GM12878 (cell line): ENCODE measurements around the gene XIRP1. TPM values are rescaled to one million over a fixed set of nuclear protein-coding genes. Genes with fewer than 3 reads are reported as not detected.

Source experiments
- ATAC-seq: fragments of 200-7000 bp; cut with Tn5 transposase; 3 replicates; pipeline ENCODE4 v1.9.1; 2020; ENCODE audit warnings: mild to moderate bottlenecking, moderate library complexity
- BruUV-seq: library from RNA; stranded (reverse); fragments of 400-500 nt; replicated peaks from 2 replicates; lab custom pipeline; 2021; lab: Mats Ljungman, UMichigan
- CTCF ChIA-PET: fragments of 300-600 bp; sonication (Branson Sonifier 250); formaldehyde crosslinking; extraction: SDS; loops from one replicate; lab custom pipeline; 2021; ENCODE audit warnings: inconsistent platforms; lab: Yijun Ruan, JAX
- POLR2A ChIA-PET: fragments of 350-600 bp; formaldehyde crosslinking; extraction: SDS; loops from one replicate; lab custom pipeline; 2021; ENCODE audit warnings: inconsistent platforms; lab: Charles Lee
- RAD21 ChIA-PET: fragments of 300-600 bp; sonication (Branson Sonifier 250); formaldehyde crosslinking; loops from one replicate; lab custom pipeline; 2023; ENCODE audit warnings: antibody characterized with exemption; ENCODE audit not compliant: unreplicated experiment; lab: Charles Lee
- SMC1A ChIA-PET: fragments of 300-600 bp; sonication (Branson Sonifier 250); formaldehyde crosslinking; loops from one replicate; lab custom pipeline; 2023; ENCODE audit not compliant: unreplicated experiment, uncharacterized antibody; lab: Charles Lee
- DNase-seq: peaks from one replicate; pipeline ENCODE4 v3.0.0-alpha.2; 2011; ENCODE audit warnings: low read depth, low spot score
- FAIRE-seq: peaks from 3 replicates; lab custom pipeline; 2011; peaks lifted over from hg19 to GRCh38; lab: Jason Lieb, UNC
- H2AFZ ChIP-seq: 2 replicates; pipeline ENCODE4 v1.6.0; 2011; ENCODE audit warnings: low read depth, low read length, control low read depth; ENCODE audit not compliant: control insufficient read depth
- H3K27ac ChIP-seq: 2 replicates; pipeline ENCODE4 v1.5.1; 2011; ENCODE audit warnings: control low read depth; ENCODE audit not compliant: control insufficient read depth, insufficient read depth
- H3K27me3 ChIP-seq, 2 experiments: replicated peaks in 1 of 2; 2 replicates each; pipeline versions ENCODE4 v1.6.0 to v1.6.1; 2011; ENCODE audit warnings: low read length in 1 of 2; ENCODE audit not compliant: control insufficient read depth in 2 of 2, insufficient read depth in 2 of 2
- H3K36me3 ChIP-seq, 2 experiments: 2 replicates each; pipeline ENCODE4 v1.5.1; 2011; ENCODE audit warnings: low read length in 1 of 2; ENCODE audit not compliant: control insufficient read depth in 2 of 2, insufficient read depth in 2 of 2
- H3K4me1 ChIP-seq: 2 replicates; pipeline ENCODE4 v1.6.1; 2011; ENCODE audit warnings: mild to moderate bottlenecking, low read length, moderate library complexity, mixed read lengths; ENCODE audit not compliant: control insufficient read depth, insufficient read depth
- H3K4me2 ChIP-seq: 2 replicates; pipeline ENCODE4 v1.6.0; 2011; ENCODE audit warnings: control low read depth; ENCODE audit not compliant: control insufficient read depth, insufficient read depth
- H3K4me3 ChIP-seq: fragments of 200-600 bp; sonication (generic); 2 replicates; pipeline ENCODE4 v1.5.1; 2016
- H3K79me2 ChIP-seq: 2 replicates; pipeline ENCODE4 v1.6.0; 2011; ENCODE audit warnings: low read length; ENCODE audit not compliant: control insufficient read depth, insufficient read depth
- H3K9ac ChIP-seq: 2 replicates; pipeline ENCODE4 v1.8.0; 2011; ENCODE audit warnings: low read length, control low read depth, mixed read lengths; ENCODE audit not compliant: control insufficient read depth, insufficient read depth
- H3K9me3 ChIP-seq: replicated peaks from 3 replicates; pipeline ENCODE4 v1.5.1; 2011; ENCODE audit warnings: mild to moderate bottlenecking, low read length; ENCODE audit not compliant: control insufficient read depth, insufficient read depth
- H4K20me1 ChIP-seq: 2 replicates; pipeline ENCODE4 v1.6.0; 2011; ENCODE audit not compliant: control insufficient read depth, insufficient read depth
- ATF3 ChIP-seq: IDR thresholded peaks from 2 replicates; pipeline ENCODE4 v1.6.1; 2011; ENCODE audit warnings: low read depth, mild to moderate bottlenecking, low read length, moderate library complexity, borderline replicate concordance; ENCODE audit errors: extremely low read depth
- E2F4 ChIP-seq: IDR thresholded peaks from 2 replicates; pipeline ENCODE4 v1.6.1; 2012; ENCODE audit warnings: low read depth, low read length, improper control_type of control experiment
- IKZF2 ChIP-seq, 2 experiments: fragments of 450-650 bp; IDR thresholded peaks; 2 replicates each; pipeline ENCODE4 v1.6.1; 2017; ENCODE audit warnings: mild to moderate bottlenecking in 2 of 2, moderate library complexity in 2 of 2
- RBBP5 ChIP-seq: fragments of 200-600 bp; sonication (generic); conservative IDR thresholded peaks from 2 replicates; pipeline ENCODE4 v1.6.1; 2016
- SMAD5 ChIP-seq: IDR thresholded peaks from 2 replicates; pipeline ENCODE4 v1.6.1; 2016; ENCODE audit warnings: antibody characterized with exemption, low read depth
- TCF12 ChIP-seq: IDR thresholded peaks from 2 replicates; pipeline ENCODE4 v1.6.1; 2011; ENCODE audit warnings: low read depth, mild to moderate bottlenecking, low read length
- TCF3 ChIP-seq: IDR thresholded peaks from 2 replicates; pipeline ENCODE4 v1.6.1; 2012; ENCODE audit warnings: low read depth, mild to moderate bottlenecking, low read length, borderline replicate concordance; ENCODE audit not compliant: insufficient read depth
- WGBS: methylation state at CpG from one replicate; pipeline ENCODE4 v1.1.6; 2016; ENCODE audit warnings: low lambda C conversion rate; ENCODE audit not compliant: insufficient replicate concordance, insufficient coverage; ENCODE audit errors: missing lambda C conversion rate; 5-methylcytosine and 5-hydroxymethylcytosine counted together
- in situ Hi-C: fragments of 300-500 bp; cut with MboI; formaldehyde crosslinking; loops from 9 replicates; pipeline ENCODE4 v1.14.3; 2018; ENCODE audit warnings: mixed read lengths
- intact Hi-C: fragments of 100-400 bp; cut with micrococcal nuclease; formaldehyde crosslinking; loops from one replicate; pipeline ENCODE4 v1.14.2; 2022; ENCODE audit not compliant: unreplicated experiment
- polyA plus RNA-seq, 11 experiments: library from polyadenylated mRNA; depleted of rRNA in 4 of 11; unstranded in 6 of 11; stranded (reverse) in 5 of 11; fragments of >200 nt; fragmentation: Nextera tagmentation in 4 of 11; fragmentation: Illumina TruSeq in 1 of 11; extraction: Ambion mirVana in 4 of 11; extraction: Trizol in 1 of 11; gene quantifications; 1 replicate in 1 of 11; 2 replicates in 10 of 11; pipeline versions ENCODE4 v1.2.1 to v1.2.3, GENCODE V29; 2011 to 2016; ENCODE audit warnings: inconsistent platforms in 2 of 11, missing spikeins in 2 of 11, low read depth in 1 of 11
- total RNA-seq, 4 experiments: library from RNA; depleted of rRNA in 3 of 4; stranded (reverse); fragments of >200 nt in 3 of 4; fragmentation: Illumina TruSeq in 1 of 4; extraction: Trizol in 1 of 4; gene quantifications; 2 replicates each; pipeline versions ENCODE4 v1.2.1 to v1.2.3, GENCODE V29; 2013 to 2021
- TF ChIP-seq, protein P1 (sequence below): fragments of 450-650 bp; IDR thresholded peaks from 2 replicates; pipeline ENCODE4 v1.6.1; 2018; ENCODE audit warnings: mild to moderate bottlenecking, low read depth, moderate library complexity; ENCODE audit not compliant: partially characterized antibody
- TF ChIP-seq, protein P2 (sequence below): fragments of 450-650 bp; IDR thresholded peaks from 2 replicates; pipeline ENCODE4 v1.6.1; 2017; ENCODE audit warnings: borderline replicate concordance

XIRP1 gene
- total and polyA plus RNA-seq, 10 of the 15 experiments (the other 5 are each of a cell fraction or from before 2014, with no cell fraction given), result 0.03 to 0.38 (median 0.08) TPM; not detected in 1

DNA sequence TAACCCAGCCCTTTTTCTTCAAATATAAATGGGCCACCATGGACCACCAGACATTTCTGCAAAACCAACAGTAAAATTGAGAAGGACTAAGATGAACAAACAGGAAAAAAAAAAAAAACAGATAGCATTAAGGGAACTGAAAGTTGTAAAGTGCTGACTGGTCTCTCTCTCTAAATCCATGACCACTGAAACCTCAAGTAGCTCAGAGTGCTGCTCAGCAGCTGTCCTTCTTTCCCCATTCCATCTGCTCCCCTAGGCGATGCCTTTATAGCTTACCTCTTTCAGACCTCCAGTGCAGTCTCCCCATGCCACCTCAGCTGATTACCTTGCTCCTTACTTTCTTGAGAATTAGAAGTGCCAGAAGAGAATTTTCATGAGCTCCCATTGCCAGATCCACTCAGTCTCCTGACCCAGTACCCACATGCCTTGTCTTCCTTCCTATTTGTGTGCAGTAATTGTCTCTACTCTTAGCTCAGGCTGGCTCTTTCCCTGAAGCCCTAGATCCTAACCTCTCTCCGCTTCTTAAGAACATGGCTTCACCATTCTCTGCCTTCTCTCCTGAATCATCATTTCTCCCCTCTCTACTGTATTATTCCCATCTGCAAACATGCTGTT lies 23.9 kb upstream of the XIRP1 start (continued):
- TF ChIP-seq, protein P1, sequence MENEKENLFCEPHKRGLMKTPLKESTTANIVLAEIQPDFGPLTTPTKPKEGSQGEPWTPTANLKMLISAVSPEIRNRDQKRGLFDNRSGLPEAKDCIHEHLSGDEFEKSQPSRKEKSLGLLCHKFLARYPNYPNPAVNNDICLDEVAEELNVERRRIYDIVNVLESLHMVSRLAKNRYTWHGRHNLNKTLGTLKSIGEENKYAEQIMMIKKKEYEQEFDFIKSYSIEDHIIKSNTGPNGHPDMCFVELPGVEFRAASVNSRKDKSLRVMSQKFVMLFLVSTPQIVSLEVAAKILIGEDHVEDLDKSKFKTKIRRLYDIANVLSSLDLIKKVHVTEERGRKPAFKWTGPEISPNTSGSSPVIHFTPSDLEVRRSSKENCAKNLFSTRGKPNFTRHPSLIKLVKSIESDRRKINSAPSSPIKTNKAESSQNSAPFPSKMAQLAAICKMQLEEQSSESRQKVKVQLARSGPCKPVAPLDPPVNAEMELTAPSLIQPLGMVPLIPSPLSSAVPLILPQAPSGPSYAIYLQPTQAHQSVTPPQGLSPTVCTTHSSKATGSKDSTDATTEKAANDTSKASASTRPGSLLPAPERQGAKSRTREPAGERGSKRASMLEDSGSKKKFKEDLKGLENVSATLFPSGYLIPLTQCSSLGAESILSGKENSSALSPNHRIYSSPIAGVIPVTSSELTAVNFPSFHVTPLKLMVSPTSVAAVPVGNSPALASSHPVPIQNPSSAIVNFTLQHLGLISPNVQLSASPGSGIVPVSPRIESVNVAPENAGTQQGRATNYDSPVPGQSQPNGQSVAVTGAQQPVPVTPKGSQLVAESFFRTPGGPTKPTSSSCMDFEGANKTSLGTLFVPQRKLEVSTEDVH, result no peak
- TF ChIP-seq TCF3, result peak; percentile 97

DNA sequence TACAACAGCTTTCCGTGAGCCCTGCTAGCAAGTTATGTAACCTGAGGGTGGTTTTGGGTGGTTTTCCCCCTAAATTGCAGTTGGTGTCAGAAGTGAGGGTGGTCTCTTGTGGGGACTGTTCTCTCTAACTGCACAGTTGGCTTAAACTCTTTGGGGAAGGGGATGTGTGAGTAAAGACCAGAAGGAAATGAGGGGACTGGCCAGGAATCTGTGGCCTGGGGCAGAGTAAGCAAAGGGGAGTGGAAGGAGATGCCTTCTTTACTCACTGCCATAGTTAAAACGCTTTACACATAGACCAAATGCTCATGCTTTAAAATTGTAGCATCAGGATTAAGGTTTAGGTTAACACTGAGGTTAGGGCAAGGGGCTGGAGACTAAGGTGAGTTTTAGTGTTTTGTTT lies 21.2 kb upstream of the XIRP1 start:
- peaks cover 20% of the 10 kb centered on the region for H3K4me1 ChIP-seq
- H3K27ac ChIP-seq, result no peak overlapping the region
- H3K4me2 ChIP-seq, result no peak overlapping the region
- DNase-seq, result no peak
- H3K27me3 ChIP-seq, result no peaks in the 10 kb centered on the region
- H4K20me1 ChIP-seq, result no peaks in the 10 kb centered on the region
- ChIA-PET RAD21 (interaction anchor here (1.0 to 5.2 kb wide), 3 partner anchors 22 to 74 kb away, joined by 3 to 31 read pairs (median 27); partner anchors contain the start of gene XIRP1), SMC1A (interaction anchor here (0.9 to 13.1 kb wide), 6 partner anchors 23 to 76 kb away, joined by 3 to 237 read pairs (median 10); no protein-coding TSS in a partner anchor), CTCF (interaction anchor here (0.9 to 15.1 kb wide), 6 partner anchors 13 to 75 kb away, joined by 3 to 389 read pairs (median 5); partner anchors contain the start of genes CX3CR1 and XIRP1), POLR2A (interaction anchor here (1.2 kb wide), 1 partner anchor 75 kb away, joined by 3 read pairs; no protein-coding TSS in a partner anchor)
- intact Hi-C loops, result no loop called here
- TF ChIP-seq ATF3 (no peak), RBBP5 (no peak), E2F4 (no peak), IKZF2 (IDR thresholded peaks at IDR 0.05) (no peak), SMAD5 (no peak), TCF12 (no peak)
- TF ChIP-seq, protein P2, sequence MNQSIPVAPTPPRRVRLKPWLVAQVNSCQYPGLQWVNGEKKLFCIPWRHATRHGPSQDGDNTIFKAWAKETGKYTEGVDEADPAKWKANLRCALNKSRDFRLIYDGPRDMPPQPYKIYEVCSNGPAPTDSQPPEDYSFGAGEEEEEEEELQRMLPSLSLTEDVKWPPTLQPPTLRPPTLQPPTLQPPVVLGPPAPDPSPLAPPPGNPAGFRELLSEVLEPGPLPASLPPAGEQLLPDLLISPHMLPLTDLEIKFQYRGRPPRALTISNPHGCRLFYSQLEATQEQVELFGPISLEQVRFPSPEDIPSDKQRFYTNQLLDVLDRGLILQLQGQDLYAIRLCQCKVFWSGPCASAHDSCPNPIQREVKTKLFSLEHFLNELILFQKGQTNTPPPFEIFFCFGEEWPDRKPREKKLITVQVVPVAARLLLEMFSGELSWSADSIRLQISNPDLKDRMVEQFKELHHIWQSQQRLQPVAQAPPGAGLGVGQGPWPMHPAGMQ, result no peak
- H3K9ac ChIP-seq, result no peak overlapping the region
- no peak for ATAC-seq
- 91% methylated on average over 2 of the region's 2 CpGs for WGBS
- H3K9me3 ChIP-seq, result peaks cover 2% of the 10 kb centered on the region; the same call in 1 of the 3 replicates
- no peaks in the 10 kb centered on the region for H3K36me3 ChIP-seq
- in situ Hi-C loops, result no loop called here
- H2AFZ ChIP-seq, result no peak overlapping the region
- H3K79me2 ChIP-seq, result no peaks in the 10 kb centered on the region
- no peak for FAIRE-seq
- no peak overlapping the region for H3K4me3 ChIP-seq
- BruUV-seq, result no TSS peak
